AG04450 (cell line): ENCODE data around the gene CEP83. TPM values are rescaled to one million over a fixed set of nuclear protein-coding genes. Genes with fewer than 3 reads are reported as not detected.

Experiments used
- CTCF ChIA-PET: fragments of 300-600, 350-600 bp; formaldehyde crosslinking; extraction: SDS; loops from one replicate; lab custom pipeline; 2022; ENCODE audit warnings: antibody characterized with exemption, inconsistent platforms; lab: Charles Lee
- POLR2A ChIA-PET: fragments of 350-600 bp; formaldehyde crosslinking; extraction: SDS; loops from one replicate; lab custom pipeline; 2021; ENCODE audit warnings: antibody characterized with exemption, inconsistent platforms; lab: Yijun Ruan, JAX
- DNase-seq: peaks from one replicate; pipeline ENCODE4 v3.0.0-alpha.2; 2011; ENCODE audit warnings: low read depth, low spot score
- H3K27ac ChIP-seq: one replicate; pipeline ENCODE4 v1.5.1; 2012; ENCODE audit warnings: low read depth, low read length, control low read depth
- H3K27me3 ChIP-seq: one replicate; pipeline ENCODE4 v1.6.0; 2012; ENCODE audit warnings: low read length; ENCODE audit not compliant: control insufficient read depth, insufficient read depth
- H3K4me3 ChIP-seq: 2 replicates; pipeline ENCODE4 v1.5.1; 2011; ENCODE audit warnings: mild to moderate bottlenecking, low read depth, low read length, control low read depth
- H3K9me3 ChIP-seq: 2 replicates; pipeline ENCODE4 v1.5.1; 2012; ENCODE audit warnings: low read length; ENCODE audit not compliant: control insufficient read depth, insufficient read depth
- CTCF ChIP-seq: IDR thresholded peaks from 2 replicates; pipeline ENCODE4 v1.5.1; 2011; ENCODE audit warnings: low read depth, low read length, control low read depth, inconsistent platforms
- polyA plus RNA-seq: library from polyadenylated mRNA; depleted of rRNA; stranded (reverse); fragments of >200 nt; gene quantifications from 2 replicates; pipeline ENCODE4 v1.2.3, GENCODE V29; 2011; rRNA removed

The CEP83 gene
- polyA plus RNA-seq, 1 experiment: 10.0 TPM

GRCh38 chr12:94261786-94262185 lies 197.9 kb downstream of the CEP83 start:
- no peaks in the 10 kb centered on the region; the same call in 1 of the 2 replicates for H3K9me3 ChIP-seq
- no peaks in the 10 kb centered on the region for H3K27me3 ChIP-seq
- no peak for DNase-seq
- H3K4me3 ChIP-seq: peak overlapping the region; percentile 66
- ChIA-PET POLR2A (interaction anchor here (0.5 to 1.0 kb wide), 4 partner anchors 8 to 361 kb away, joined by 3 to 6 read pairs (median 4); partner anchors contain the start of gene CEP83), CTCF (interaction anchor here (1.3 kb wide), 1 partner anchor 18 kb away, joined by 3 read pairs; no protein-coding TSS in a partner anchor)
- peak overlapping the region; percentile 89 for H3K27ac ChIP-seq
- TF ChIP-seq CTCF: no peak

- ChIA-PET CTCF (interaction anchor here (1.3 kb wide), 1 partner anchor 18 kb away, joined by 3 read pairs; no protein-coding TSS in a partner anchor), POLR2A (no interaction called here)
- no peak for TF ChIP-seq CTCF
- Histone ChIP-seq H3K4me3 (no peak overlapping the region), H3K27ac (no peak overlapping the region), H3K27me3 (peaks cover 2% of the 10 kb centered on the region), H3K9me3 (no peaks in the 10 kb centered on the region; the same call in 1 of the 2 replicates)
- DNase-seq: no peak
Measured at GRCh38 chr12:94261119-94261518, 198.5 kb downstream of the CEP83 start.

DNA sequence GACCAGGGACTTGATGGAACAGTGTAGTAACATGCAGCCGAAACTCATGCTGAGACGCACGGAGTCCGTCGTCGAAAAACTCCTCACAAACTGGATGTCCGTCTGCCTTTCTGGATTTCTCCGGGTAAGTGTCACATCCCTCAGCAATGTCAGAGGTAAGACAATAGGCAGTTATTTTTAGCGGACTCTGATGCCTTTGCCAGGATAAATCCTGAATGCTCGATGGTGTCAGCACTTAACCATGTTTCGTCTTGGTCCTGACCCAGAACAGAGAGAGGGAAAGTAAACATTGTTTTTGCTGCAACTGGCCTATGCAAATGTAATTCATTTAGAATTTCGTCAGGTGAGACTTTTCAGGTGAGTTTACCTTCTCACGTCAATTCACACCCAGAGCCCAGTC lies 198.9 kb downstream of the CEP83 start:
- ChIA-PET POLR2A (no interaction called here), CTCF (no interaction called here)

DNA sequence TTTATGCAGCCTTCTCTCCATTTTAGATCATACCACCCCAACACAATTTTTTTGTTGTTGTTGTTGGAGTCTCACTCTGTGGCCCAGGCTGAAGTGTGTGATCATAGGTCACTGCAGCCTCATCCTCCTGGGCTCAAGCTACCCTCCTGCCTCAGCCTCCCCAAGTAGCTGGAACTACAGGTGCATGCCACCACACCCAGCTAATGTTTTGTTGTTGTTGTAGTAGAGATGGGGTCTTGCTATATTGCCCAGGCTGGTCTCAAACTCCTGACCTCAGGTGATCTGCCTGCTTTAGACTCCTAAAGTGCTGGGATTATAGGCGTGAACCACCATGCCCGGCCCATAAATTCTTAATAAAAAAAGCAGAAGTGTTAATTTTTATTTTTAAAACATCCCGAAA lies 199.7 kb downstream of the CEP83 start:
- Histone ChIP-seq H3K4me3 (no peak overlapping the region), H3K27me3 (peaks cover 5% of the 10 kb centered on the region), H3K27ac (no peak overlapping the region), H3K9me3 (no peaks in the 10 kb centered on the region; the same call in 1 of the 2 replicates)
- ChIA-PET CTCF (no interaction called here), POLR2A (interaction anchor here (0.6 kb wide), 1 partner anchor 230 kb away, joined by 6 read pairs; no protein-coding TSS in a partner anchor)
- no peak for TF ChIP-seq CTCF
- no peak for DNase-seq

More for the DNA sequence above, 198.9 kb downstream of the CEP83 start:
- Histone ChIP-seq H3K4me3 (no peak overlapping the region), H3K27ac (no peak overlapping the region), H3K9me3 (no peaks in the 10 kb centered on the region; the same call in 1 of the 2 replicates), H3K27me3 (peaks cover 5% of the 10 kb centered on the region)
- TF ChIP-seq CTCF: no peak
- no peak for DNase-seq

GRCh38 chr12:94258593-94258992 lies 201.1 kb downstream of the CEP83 start:
- DNase-seq: no peak
- Histone ChIP-seq H3K27me3 (peaks cover 5% of the 10 kb centered on the region), H3K27ac (no peak overlapping the region), H3K4me3 (no peak overlapping the region), H3K9me3 (no peaks in the 10 kb centered on the region)
- CTCF ChIA-PET: no interaction called here
- no peak for TF ChIP-seq CTCF
- POLR2A ChIA-PET: no interaction called here

Other genes starting within 250 kb of the CEP83 start
- 0.29 and 0.50 TPM in 2 replicates for gene TMCC3, start 190.7 kb upstream of the CEP83 start, polyA plus RNA-seq